Endothelial cell of coronary artery (primary cell): ENCODE measurements around the gene CSHL1. TPM values are rescaled to one million over a fixed set of nuclear protein-coding genes. Genes with fewer than 3 reads are reported as not detected.

Experiments
- total RNA-seq: library from RNA; depleted of rRNA; stranded (reverse); fragments of >200 nt; gene quantifications from 2 replicates; pipeline ENCODE4 v1.2.3, GENCODE V29; 2014

The CSHL1 gene
- not detected in 2 replicates for total RNA-seq

DNA sequence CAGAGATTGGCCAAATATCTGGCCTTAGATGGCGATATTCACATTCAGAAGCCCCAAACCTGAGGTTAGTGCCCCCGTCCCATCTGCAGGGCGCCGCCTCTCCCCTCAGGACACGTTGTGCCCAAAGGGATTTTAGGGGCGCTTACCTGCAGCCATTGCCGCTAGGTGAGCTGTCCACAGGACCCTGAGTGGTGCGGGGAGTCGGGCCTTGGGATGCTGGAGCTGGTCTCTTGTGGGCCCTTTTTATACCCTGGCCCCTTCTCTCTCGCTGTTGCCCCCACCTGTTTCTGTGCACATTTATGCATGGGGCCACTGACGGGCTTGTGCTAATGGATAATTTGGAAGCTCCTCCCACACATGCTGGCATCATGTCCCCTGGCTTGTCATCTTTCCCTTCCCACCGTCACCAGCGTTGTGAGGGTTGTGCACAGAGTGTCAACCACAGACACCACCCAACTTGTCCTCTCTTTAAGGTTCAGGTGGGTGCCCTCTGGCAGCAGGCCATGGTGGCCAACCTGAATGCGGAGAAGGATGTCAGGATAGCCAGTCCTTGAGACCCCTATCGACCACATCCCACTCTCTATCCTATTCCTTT is at the start of gene CSHL1:
Gene CSHL1, minus strand, starts transcription at position 218 of the 595 bp plus-strand sequence. Its CDS starts 62 bp downstream, at position 156.

GRCh38 chr17:63931981-63932561 is 21.0 kb upstream of the CSHL1 start, which contains the start of gene CD79B:
CD79B (minus strand) TSS chr17:63932331; CDS start chr17:63932261, 70 bp downstream.

GRCh38 chr17:63918789-63919305 is 7.8 kb upstream of the CSHL1 start, which contains the start of gene GH1:
GH1 (minus strand) TSS chr17:63918839; CDS start chr17:63918776, 63 bp downstream.

DNA sequence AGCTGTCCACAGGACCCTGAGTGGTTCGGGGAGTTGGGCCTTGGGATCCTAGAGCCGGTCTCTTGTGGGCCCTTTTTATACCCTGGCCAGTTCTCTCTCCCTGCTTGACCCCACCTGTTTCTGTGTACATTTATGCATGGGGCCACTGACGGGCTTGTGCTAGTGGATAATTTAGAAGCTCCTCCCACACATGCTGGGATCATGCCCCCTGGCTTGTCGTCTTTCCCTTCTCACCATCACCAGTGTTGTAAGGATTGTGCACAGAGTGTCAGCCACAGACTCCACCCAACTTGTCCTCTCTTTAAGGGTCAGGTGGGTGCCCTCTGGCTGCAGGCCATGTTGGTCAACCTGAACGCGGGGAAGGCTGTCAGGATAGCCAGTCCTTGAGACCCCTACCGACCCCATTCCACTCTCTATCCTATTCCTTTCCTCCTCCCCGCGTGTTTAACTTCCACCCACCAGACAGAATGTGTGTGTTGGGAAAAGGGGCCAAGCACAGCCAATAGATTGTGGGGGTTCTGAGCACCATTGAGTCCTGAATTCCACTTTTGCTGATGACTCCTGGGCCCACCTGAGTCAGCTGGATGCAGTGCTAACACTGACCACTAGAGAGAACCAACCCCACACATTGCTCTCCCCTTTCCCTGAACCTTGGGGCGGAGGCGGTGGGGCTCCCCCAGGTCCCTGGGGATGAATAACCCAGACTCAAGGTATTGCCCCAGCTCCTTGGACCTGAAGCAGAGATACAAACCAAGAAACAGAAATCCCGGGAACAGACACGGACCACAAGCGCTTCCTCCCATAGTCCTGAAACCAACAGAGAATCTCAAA is 14.3 kb downstream of the CSHL1 start, which contains the start of gene CSH1:
Gene CSH1, minus strand, starts transcription at position 51 of the 831 bp plus-strand sequence. CDS start 63 bp downstream, outside the sequence.

GRCh38 chr17:63881935-63882601 is 29.0 kb downstream of the CSHL1 start, which contains the start of gene GH2:
GH2 (minus strand) TSS chr17:63881944; CDS start chr17:63881801, 143 bp downstream.

GRCh38 chr17:63873577-63873976 is 37.5 kb downstream of the CSHL1 start, which contains the start of gene CSH2:
CSH2 (minus strand) TSS chr17:63873677; CDS start chr17:63873614, 63 bp downstream.

Other genes with a start within 250 kb of the CSHL1 start
- 13.8 and 24.0 TPM in 2 replicates for gene LIMD2, start 211.1 kb downstream of the CSHL1 start, total RNA-seq
- 17.2 and 22.3 TPM in 2 replicates for gene STRADA, start 169.5 kb downstream of the CSHL1 start, total RNA-seq
- gene CCDC47, start 137.7 kb downstream of the CSHL1 start, total RNA-seq: 87.7 and 117 TPM in 2 replicates
- gene DDX42, start 137.1 kb downstream of the CSHL1 start, total RNA-seq: 65.1 and 80.6 TPM in 2 replicates
- 92.1 and 129 TPM in 2 replicates for gene PSMC5, start 83.8 kb downstream of the CSHL1 start, total RNA-seq
- gene FTSJ3, start 83.6 kb downstream of the CSHL1 start, total RNA-seq: 57.2 and 84.5 TPM in 2 replicates
- gene SMARCD2, start 68.6 kb downstream of the CSHL1 start, total RNA-seq: 69.4 and 77.6 TPM in 2 replicates
- not detected in 2 replicates for gene CSH2, start 37.6 kb downstream of the CSHL1 start, total RNA-seq
- not detected in 2 replicates for gene GH2, start 29.3 kb downstream of the CSHL1 start, total RNA-seq
- not detected in 2 replicates for gene CSH1, start 14.7 kb downstream of the CSHL1 start, total RNA-seq
- not detected in 2 replicates for gene GH1, start 7.6 kb upstream of the CSHL1 start, total RNA-seq
- gene CD79B, start 21.1 kb upstream of the CSHL1 start, total RNA-seq: 1.1 TPM in 2 replicates
- under 0.01 and 0.09 TPM in 2 replicates for gene SCN4A, start 61.7 kb upstream of the CSHL1 start, total RNA-seq
- gene PRR29, start 87.1 kb upstream of the CSHL1 start, total RNA-seq: 0.27 and 0.28 TPM in 2 replicates
- gene ICAM2, start 109.4 kb upstream of the CSHL1 start, total RNA-seq: 348 and 500 TPM in 2 replicates
- gene ERN1, start 218.9 kb upstream of the CSHL1 start, total RNA-seq: 5.3 and 11.1 TPM in 2 replicates